ENCODE measurements around the gene NME3.

Gene NME3

GRCh38 chr16:1781254-1781653 lies 9.9 kb upstream of the NME3 start:
- DNase-seq (ENCODE audit: extremely low read depth, low read depth), result no peak
- TF ChIP-seq CTCF (IDR thresholded peaks at IDR 0.05; ENCODE audit: low read depth, low read length, missing control alignments), result no peak
- H3K4me3 ChIP-seq (replicated peaks; ENCODE audit: low read depth, low read length), result peak overlapping the region; percentile 80

- no peak for TF ChIP-seq CTCF (IDR thresholded peaks at IDR 0.05; ENCODE audit: low read depth, low read length, missing control alignments)
- no peak for DNase-seq (ENCODE audit: extremely low read depth, low read depth)
- no peak overlapping the region for H3K4me3 ChIP-seq (replicated peaks; ENCODE audit: low read depth, low read length)
Measured at GRCh38 chr16:1780677-1781072, 9.3 kb upstream of the NME3 start.

GRCh38 chr16:1779741-1780676 lies 8.7 kb upstream of the NME3 start:
- no peak overlapping the region for H3K4me3 ChIP-seq (replicated peaks; ENCODE audit: low read depth, low read length)
- DNase-seq (ENCODE audit: extremely low read depth, low read depth), result no peak

GRCh38 chr16:1779234-1779701 lies 7.9 kb upstream of the NME3 start:
- no peak for DNase-seq (ENCODE audit: extremely low read depth, low read depth)
- no peak overlapping the region for H3K4me3 ChIP-seq (replicated peaks; ENCODE audit: low read depth, low read length)
- no peak for TF ChIP-seq CTCF (IDR thresholded peaks at IDR 0.05; ENCODE audit: low read depth, low read length, missing control alignments)

More at GRCh38 chr16:1779741-1780676, 8.7 kb upstream of the NME3 start:
- TF ChIP-seq CTCF (IDR thresholded peaks at IDR 0.05; ENCODE audit: low read depth, low read length, missing control alignments), result no peak

GRCh38 chr16:1778200-1779179 lies 7.1 kb upstream of the NME3 start:
- DNase-seq (ENCODE audit: extremely low read depth, low read depth), result no peak
- TF ChIP-seq CTCF (IDR thresholded peaks at IDR 0.05; ENCODE audit: low read depth, low read length, missing control alignments), result no peak
- H3K4me3 ChIP-seq (replicated peaks; ENCODE audit: low read depth, low read length), result no peak overlapping the region

- H3K4me3 ChIP-seq (replicated peaks; ENCODE audit: low read depth, low read length), result no peak overlapping the region
- TF ChIP-seq CTCF (IDR thresholded peaks at IDR 0.05; ENCODE audit: low read depth, low read length, missing control alignments), result no peak
- DNase-seq (ENCODE audit: extremely low read depth, low read depth), result no peak
Measured at GRCh38 chr16:1777375-1778199, 6.2 kb upstream of the NME3 start.
